Right atrium auricular region (tissue), 2 donors: ENCODE measurements around the gene PRKAG2. TPM values are rescaled to one million over a fixed set of nuclear protein-coding genes. Genes with fewer than 3 reads are reported as not detected.
A peak's percentile ranks its signal among the peaks of the same experiment; 100 is the strongest.

Experiments used
- DNase-seq: peaks from one replicate; pipeline ENCODE4 v3.0.0-alpha.2; 2019; ENCODE audit warnings: low spot score
- H3K27ac ChIP-seq, 2 donors: fragments of 200-600 bp; sonication (generic); 1 replicate in 1 of 2; 2 replicates in 1 of 2; pipeline ENCODE4 v1.5.1; 2016 to 2019
- H3K27me3 ChIP-seq, 2 donors: fragments of 200-600 bp; sonication (generic); one replicate each; pipeline versions ENCODE4 v1.5.1 to v1.6.0; 2017 to 2019
- H3K36me3 ChIP-seq: fragments of 200-600 bp; sonication (generic); one replicate; pipeline ENCODE4 v1.5.1; 2016
- H3K4me1 ChIP-seq, 2 donors: fragments of 200-600 bp; sonication (generic); one replicate each; pipeline versions ENCODE4 v1.5.1 to v1.6.0; 2017 to 2019
- H3K4me3 ChIP-seq, 2 donors: fragments of 200-600 bp; sonication (generic); 1 replicate in 1 of 2; 2 replicates in 1 of 2; pipeline ENCODE4 v1.5.1; 2017 to 2019; ENCODE audit warnings: mild to moderate bottlenecking in 1 of 2, moderate library complexity in 1 of 2
- H3K9me3 ChIP-seq, 2 donors: fragments of 200-600 bp; sonication (generic); one replicate each; pipeline ENCODE4 v1.5.1; 2019
- total RNA-seq, 2 donors: library from RNA; depleted of rRNA; stranded (reverse); fragments of >200 nt; gene quantifications; one replicate each; pipeline ENCODE4 v1.1.0, GENCODE V29; 2016
- TF ChIP-seq, protein P1 (sequence below), 2 donors: fragments of 200-600 bp; sonication (generic); IDR thresholded peaks; one replicate each; pipeline ENCODE4 v1.5.1; 2019; ENCODE audit warnings: antibody characterized with exemption in 2 of 2

Gene PRKAG2
- total RNA-seq, 2 donors from 2014 or later = 133 to 177 TPM

DNA sequence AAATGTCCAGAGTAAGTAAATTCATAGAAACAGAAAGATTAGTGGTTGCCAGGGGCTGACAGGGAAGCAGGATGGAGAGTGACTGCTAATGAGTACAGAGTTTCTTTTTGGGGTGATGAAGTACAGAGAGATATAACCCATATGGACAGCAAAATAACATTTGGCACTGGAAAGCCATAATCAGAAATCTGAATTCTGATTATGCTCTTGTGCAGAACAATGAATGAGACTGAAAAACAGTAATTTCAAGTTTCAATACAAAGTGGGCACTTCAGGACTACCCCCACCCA is 361.7 kb downstream of the PRKAG2 start:
- TF ChIP-seq, protein P1, sequence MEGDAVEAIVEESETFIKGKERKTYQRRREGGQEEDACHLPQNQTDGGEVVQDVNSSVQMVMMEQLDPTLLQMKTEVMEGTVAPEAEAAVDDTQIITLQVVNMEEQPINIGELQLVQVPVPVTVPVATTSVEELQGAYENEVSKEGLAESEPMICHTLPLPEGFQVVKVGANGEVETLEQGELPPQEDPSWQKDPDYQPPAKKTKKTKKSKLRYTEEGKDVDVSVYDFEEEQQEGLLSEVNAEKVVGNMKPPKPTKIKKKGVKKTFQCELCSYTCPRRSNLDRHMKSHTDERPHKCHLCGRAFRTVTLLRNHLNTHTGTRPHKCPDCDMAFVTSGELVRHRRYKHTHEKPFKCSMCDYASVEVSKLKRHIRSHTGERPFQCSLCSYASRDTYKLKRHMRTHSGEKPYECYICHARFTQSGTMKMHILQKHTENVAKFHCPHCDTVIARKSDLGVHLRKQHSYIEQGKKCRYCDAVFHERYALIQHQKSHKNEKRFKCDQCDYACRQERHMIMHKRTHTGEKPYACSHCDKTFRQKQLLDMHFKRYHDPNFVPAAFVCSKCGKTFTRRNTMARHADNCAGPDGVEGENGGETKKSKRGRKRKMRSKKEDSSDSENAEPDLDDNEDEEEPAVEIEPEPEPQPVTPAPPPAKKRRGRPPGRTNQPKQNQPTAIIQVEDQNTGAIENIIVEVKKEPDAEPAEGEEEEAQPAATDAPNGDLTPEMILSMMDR (IDR thresholded peaks at IDR 0.05) = no peak
- Histone ChIP-seq H3K27me3 (no peaks in the 10 kb centered on the region), H3K4me1 (peaks cover 0 to 66% of the 10 kb centered on the region in 2 donors), H3K9me3 (no peaks in the 10 kb centered on the region), H3K4me3 (no peak overlapping the region), H3K27ac (peak overlapping the region in 1 of 2 donors; percentile 99), H3K36me3 (no peaks in the 10 kb centered on the region)
- DNase-seq = no peak

DNA sequence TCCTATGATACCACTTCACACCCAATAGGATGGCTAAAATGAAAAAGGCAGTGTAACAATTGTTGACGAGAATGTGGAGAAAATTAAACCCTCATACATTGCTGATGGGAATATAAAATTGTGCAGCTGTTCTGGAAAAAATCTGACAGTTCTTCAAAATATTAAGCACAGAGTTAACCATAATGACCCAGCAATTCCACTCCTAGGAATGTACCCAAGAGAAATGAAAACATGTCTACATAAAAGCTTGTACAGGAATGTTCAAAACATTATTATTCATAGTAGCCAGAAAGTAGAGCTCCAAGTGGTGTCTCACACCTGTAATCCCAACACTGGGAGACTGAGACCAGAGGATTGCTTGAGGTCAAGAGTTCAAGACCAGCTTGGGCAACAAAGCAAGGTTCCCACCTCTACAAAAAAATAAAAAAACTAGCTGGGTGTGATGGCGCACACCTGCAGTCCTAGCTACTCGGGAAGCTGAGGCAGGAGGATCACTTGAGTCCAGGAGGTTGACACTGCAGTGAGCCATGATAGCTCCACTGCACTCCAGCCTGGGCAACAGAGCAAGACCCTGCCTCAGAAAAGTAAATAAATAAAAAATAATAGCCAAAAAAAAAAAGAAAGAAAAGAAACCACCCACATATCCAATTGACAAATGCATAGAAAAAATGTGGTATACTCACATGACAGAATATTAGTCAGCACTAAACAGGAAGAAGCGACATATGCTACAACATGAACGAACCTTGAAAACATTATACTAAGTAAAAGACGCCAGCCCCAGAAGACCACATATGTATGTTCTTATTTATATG is 362.2 kb downstream of the PRKAG2 start:
- Histone ChIP-seq H3K27me3 (no peaks in the 10 kb centered on the region), H3K27ac (peak overlapping the region in 1 of 2 donors; percentile 99), H3K9me3 (no peaks in the 10 kb centered on the region), H3K4me3 (no peak overlapping the region), H3K36me3 (no peaks in the 10 kb centered on the region), H3K4me1 (peaks cover 0 to 70% of the 10 kb centered on the region in 2 donors)
- TF ChIP-seq, protein P1 (IDR thresholded peaks at IDR 0.05) = no peak
- no peak for DNase-seq

DNA sequence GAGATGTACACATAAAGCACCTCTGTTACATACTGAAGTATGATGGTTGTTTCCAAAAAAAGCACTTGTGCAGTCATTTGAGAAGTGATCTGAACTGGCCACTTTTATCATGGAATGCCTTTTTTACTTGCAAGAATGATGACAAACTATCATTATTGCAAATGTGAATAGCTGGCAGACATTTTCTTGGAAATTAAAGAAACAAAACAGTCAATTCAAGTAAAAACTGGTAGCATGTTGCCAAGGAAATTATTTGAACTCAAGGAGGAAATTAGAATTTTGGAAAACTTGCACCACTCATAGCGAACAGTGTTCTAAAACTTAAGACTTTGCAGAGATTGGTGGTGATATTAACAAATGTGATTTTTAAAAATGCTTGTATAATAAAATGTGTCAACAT is 363.8 kb downstream of the PRKAG2 start:
- peak overlapping the region in 1 of 2 donors; percentile 73 for H3K27ac ChIP-seq
- no peaks in the 10 kb centered on the region for H3K27me3 ChIP-seq
- TF ChIP-seq, protein P1 (IDR thresholded peaks at IDR 0.05) = no peak
- no peak for DNase-seq
- no peaks in the 10 kb centered on the region for H3K36me3 ChIP-seq
- no peaks in the 10 kb centered on the region for H3K9me3 ChIP-seq
- peaks cover 0 to 80% of the 10 kb centered on the region in 2 donors for H3K4me1 ChIP-seq
- H3K4me3 ChIP-seq = no peak overlapping the region

DNA sequence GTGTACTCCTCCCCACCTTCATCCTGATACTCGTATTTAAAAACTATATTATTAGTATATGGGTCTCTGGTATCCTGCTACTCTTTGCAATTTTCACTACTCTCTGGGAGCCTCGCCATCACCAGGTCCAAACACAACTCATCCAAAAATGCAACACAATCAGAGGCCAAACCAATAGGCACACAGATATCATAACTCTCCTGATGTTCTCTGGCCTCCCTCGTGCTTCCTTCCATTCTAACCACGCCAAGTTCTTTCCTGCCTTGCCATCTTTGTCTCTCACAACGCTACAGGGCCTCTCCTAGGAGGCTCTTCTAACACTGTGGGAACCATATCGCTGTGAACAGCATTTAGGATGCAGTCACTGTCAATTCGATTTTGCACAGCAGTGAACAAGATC is 364.6 kb downstream of the PRKAG2 start:
- Histone ChIP-seq H3K36me3 (no peaks in the 10 kb centered on the region), H3K4me3 (no peak overlapping the region), H3K4me1 (peaks cover 0 to 79% of the 10 kb centered on the region in 2 donors), H3K27me3 (no peaks in the 10 kb centered on the region), H3K9me3 (no peaks in the 10 kb centered on the region), H3K27ac (peak overlapping the region; percentile 28 to 73)
- TF ChIP-seq, protein P1 (IDR thresholded peaks at IDR 0.05) = no peak
- DNase-seq = no peak

DNA sequence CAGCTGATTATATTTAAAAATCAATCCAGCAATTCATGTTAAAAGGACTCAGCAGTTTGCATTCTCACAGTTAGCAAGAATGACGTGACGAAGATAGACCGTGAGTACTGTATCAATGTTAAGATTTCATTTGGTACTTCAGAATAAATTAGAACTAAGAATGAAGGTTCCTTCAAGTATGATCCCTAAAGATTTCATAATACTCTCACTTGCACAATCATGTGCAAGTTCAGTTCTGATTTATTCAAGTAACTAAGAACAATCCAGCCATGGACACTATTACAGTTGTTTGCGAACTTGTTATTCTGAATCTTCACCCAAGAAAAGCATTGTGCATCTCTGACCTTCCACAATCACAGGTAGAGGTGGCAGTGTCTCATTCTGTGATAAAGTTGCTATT is 365.0 kb downstream of the PRKAG2 start:
- peak overlapping the region in 1 of 2 donors; percentile 73 for H3K27ac ChIP-seq
- H3K4me3 ChIP-seq = no peak overlapping the region
- H3K4me1 ChIP-seq = peaks cover 0 to 79% of the 10 kb centered on the region in 2 donors
- no peaks in the 10 kb centered on the region for H3K9me3 ChIP-seq
- H3K36me3 ChIP-seq = no peaks in the 10 kb centered on the region
- DNase-seq = no peak
- TF ChIP-seq, protein P1 (IDR thresholded peaks at IDR 0.05) = no peak
- H3K27me3 ChIP-seq = no peaks in the 10 kb centered on the region

DNA sequence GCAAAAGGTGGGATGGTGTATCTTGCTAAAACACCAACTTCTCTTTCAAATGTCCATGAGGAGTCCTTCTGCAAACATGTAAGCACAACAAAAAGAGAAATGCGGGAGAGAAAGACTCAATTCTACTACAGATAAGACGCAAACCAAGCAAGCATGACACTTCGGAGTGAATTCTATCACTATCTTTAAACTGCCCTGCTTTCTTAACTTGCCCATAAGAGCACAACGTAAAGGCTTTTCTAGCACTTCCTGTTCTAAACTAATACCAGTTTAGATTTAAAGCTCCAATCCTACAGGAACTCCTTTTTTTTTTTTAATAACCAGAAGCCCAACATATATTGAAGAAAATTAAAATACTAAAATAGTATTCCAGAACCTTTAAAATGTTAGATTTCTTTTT is 365.6 kb downstream of the PRKAG2 start:
- peak overlapping the region in 1 of 2 donors; percentile 73 for H3K27ac ChIP-seq
- H3K4me3 ChIP-seq = no peak overlapping the region
- peaks cover 0 to 81% of the 10 kb centered on the region in 2 donors for H3K4me1 ChIP-seq
- no peaks in the 10 kb centered on the region for H3K27me3 ChIP-seq
- H3K9me3 ChIP-seq = no peaks in the 10 kb centered on the region
- TF ChIP-seq, protein P1 (IDR thresholded peaks at IDR 0.05) = no peak
- DNase-seq = no peak
- no peaks in the 10 kb centered on the region for H3K36me3 ChIP-seq
